PC-3 (cell line): Measurements from ENCODE around the gene FRA10AC1.

ENCODE experiments used
- EZH2 ChIP-seq: fragments of 300-600 bp; sonication (generic); IDR thresholded peaks from one replicate; pipeline ENCODE4 v1.6.1; 2017; ENCODE audit warnings: antibody characterized with exemption, mild to moderate bottlenecking, low read length; ENCODE audit not compliant: unreplicated experiment
- TF ChIP-seq, protein P1 (sequence below): fragments of 300-600 bp; sonication (generic); conservative IDR thresholded peaks from 2 replicates; pipeline ENCODE4 v1.5.1; 2017; ENCODE audit warnings: antibody characterized with exemption, low read depth, mild to moderate bottlenecking, low read length

DNA sequence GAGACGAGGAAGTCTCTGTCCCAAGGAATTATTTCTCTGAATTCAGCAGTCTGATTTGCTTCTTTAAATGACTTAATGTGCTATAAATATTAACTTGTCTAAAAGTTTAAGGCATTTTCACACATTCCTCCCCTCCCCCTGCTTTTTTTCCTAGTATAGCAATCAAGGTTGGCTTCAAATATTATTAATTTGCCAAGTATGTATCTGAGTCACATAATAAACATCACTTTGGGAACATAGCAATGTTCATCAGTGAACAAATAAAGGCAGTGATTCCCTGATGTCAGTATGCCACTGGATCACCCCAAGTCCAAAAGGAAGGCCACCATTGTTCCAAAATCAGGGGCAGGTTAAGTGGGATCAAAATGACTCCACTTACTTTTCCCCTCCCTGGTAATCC lies 49.5 kb downstream of the FRA10AC1 start:
- TF ChIP-seq, protein P1, sequence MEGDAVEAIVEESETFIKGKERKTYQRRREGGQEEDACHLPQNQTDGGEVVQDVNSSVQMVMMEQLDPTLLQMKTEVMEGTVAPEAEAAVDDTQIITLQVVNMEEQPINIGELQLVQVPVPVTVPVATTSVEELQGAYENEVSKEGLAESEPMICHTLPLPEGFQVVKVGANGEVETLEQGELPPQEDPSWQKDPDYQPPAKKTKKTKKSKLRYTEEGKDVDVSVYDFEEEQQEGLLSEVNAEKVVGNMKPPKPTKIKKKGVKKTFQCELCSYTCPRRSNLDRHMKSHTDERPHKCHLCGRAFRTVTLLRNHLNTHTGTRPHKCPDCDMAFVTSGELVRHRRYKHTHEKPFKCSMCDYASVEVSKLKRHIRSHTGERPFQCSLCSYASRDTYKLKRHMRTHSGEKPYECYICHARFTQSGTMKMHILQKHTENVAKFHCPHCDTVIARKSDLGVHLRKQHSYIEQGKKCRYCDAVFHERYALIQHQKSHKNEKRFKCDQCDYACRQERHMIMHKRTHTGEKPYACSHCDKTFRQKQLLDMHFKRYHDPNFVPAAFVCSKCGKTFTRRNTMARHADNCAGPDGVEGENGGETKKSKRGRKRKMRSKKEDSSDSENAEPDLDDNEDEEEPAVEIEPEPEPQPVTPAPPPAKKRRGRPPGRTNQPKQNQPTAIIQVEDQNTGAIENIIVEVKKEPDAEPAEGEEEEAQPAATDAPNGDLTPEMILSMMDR = no peak
- TF ChIP-seq EZH2 = no peak
